Hepatocyte (in vitro differentiated cells): Measurements from ENCODE around the gene SPTBN2.

Source experiments
- EZH2 ChIP-seq: fragments of 200-600 bp; sonication (generic); IDR thresholded peaks from 2 replicates; pipeline ENCODE4 v1.6.1; 2016; ENCODE audit warnings: antibody characterized with exemption, mild to moderate bottlenecking, borderline replicate concordance
- EZH2phosphoT487 ChIP-seq: fragments of 200-600 bp; sonication (generic); IDR thresholded peaks from one replicate; pipeline ENCODE4 v1.6.1; 2018; ENCODE audit warnings: antibody characterized with exemption, mild to moderate bottlenecking, low read depth, moderate library complexity; ENCODE audit not compliant: unreplicated experiment, severe bottlenecking
- TF ChIP-seq, protein P1 (sequence below): fragments of 200-600 bp; sonication (generic); IDR thresholded peaks from 2 replicates; pipeline ENCODE4 v1.5.1; 2016; ENCODE audit warnings: antibody characterized with exemption, mild to moderate bottlenecking; ENCODE audit not compliant: poor library complexity

- TF ChIP-seq EZH2: no peak
- TF ChIP-seq, protein P1, sequence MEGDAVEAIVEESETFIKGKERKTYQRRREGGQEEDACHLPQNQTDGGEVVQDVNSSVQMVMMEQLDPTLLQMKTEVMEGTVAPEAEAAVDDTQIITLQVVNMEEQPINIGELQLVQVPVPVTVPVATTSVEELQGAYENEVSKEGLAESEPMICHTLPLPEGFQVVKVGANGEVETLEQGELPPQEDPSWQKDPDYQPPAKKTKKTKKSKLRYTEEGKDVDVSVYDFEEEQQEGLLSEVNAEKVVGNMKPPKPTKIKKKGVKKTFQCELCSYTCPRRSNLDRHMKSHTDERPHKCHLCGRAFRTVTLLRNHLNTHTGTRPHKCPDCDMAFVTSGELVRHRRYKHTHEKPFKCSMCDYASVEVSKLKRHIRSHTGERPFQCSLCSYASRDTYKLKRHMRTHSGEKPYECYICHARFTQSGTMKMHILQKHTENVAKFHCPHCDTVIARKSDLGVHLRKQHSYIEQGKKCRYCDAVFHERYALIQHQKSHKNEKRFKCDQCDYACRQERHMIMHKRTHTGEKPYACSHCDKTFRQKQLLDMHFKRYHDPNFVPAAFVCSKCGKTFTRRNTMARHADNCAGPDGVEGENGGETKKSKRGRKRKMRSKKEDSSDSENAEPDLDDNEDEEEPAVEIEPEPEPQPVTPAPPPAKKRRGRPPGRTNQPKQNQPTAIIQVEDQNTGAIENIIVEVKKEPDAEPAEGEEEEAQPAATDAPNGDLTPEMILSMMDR: no peak
- TF ChIP-seq EZH2phosphoT487: no peak
Observed at GRCh38 chr11:66705587-66706335, 23.3 kb downstream of the SPTBN2 start.
